GM06990 (cell line): ENCODE measurements around the gene ADNP.

Experiments
- DNase-seq: peaks from one replicate; pipeline ENCODE4 v3.0.0-alpha.2; 2011; ENCODE audit not compliant: insufficient read length; ENCODE audit errors: extremely low read depth
- H3K27me3 ChIP-seq: replicated peaks from 2 replicates; pipeline ENCODE4 v1.6.0; 2011; ENCODE audit warnings: low read length; ENCODE audit not compliant: control insufficient read depth, insufficient read depth
- H3K36me3 ChIP-seq: 2 replicates; pipeline ENCODE4 v1.5.1; 2011; ENCODE audit warnings: low read length; ENCODE audit not compliant: control insufficient read depth, insufficient read depth
- H3K4me3 ChIP-seq: replicated peaks from 2 replicates; pipeline ENCODE4 v1.5.1; 2011; ENCODE audit warnings: low read depth, mild to moderate bottlenecking, control low read depth, low read length
- TF ChIP-seq, protein P1 (sequence below): IDR thresholded peaks from 2 replicates; pipeline ENCODE4 v1.5.1; 2011; ENCODE audit warnings: low read length, control low read depth, mild to moderate bottlenecking, inconsistent platforms; ENCODE audit not compliant: insufficient read depth, poor library complexity, severe bottlenecking

Gene ADNP

DNA sequence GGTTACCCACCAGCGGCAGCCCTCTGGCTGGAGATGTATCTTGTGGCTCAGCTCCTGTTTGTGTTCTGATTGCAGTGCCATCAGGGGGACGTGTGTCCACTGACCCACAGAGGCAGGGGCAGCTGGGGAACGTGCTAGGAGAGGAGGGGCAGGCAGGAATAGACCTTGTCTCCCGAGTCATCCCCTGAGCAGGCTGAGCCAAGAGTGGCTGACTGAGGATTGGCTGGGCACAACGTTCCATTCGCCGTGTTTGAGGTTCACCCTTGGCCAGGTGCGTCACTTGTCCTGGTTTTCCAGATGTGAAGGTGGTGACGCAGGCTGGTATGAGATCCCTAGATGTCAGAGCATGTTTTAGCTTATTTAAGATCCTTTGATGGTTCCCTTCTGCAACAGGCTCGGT lies 57.7 kb downstream of the ADNP start:
- DNase-seq: no peak
- no peaks in the 10 kb centered on the region for H3K27me3 ChIP-seq
- TF ChIP-seq, protein P1, sequence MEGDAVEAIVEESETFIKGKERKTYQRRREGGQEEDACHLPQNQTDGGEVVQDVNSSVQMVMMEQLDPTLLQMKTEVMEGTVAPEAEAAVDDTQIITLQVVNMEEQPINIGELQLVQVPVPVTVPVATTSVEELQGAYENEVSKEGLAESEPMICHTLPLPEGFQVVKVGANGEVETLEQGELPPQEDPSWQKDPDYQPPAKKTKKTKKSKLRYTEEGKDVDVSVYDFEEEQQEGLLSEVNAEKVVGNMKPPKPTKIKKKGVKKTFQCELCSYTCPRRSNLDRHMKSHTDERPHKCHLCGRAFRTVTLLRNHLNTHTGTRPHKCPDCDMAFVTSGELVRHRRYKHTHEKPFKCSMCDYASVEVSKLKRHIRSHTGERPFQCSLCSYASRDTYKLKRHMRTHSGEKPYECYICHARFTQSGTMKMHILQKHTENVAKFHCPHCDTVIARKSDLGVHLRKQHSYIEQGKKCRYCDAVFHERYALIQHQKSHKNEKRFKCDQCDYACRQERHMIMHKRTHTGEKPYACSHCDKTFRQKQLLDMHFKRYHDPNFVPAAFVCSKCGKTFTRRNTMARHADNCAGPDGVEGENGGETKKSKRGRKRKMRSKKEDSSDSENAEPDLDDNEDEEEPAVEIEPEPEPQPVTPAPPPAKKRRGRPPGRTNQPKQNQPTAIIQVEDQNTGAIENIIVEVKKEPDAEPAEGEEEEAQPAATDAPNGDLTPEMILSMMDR: no peak
- H3K36me3 ChIP-seq: peaks cover 21% of the 10 kb centered on the region
- no peak overlapping the region for H3K4me3 ChIP-seq

- TF ChIP-seq, protein P1: no peak
- DNase-seq: no peak
- Histone ChIP-seq H3K36me3 (peaks cover 23% of the 10 kb centered on the region), H3K27me3 (no peaks in the 10 kb centered on the region), H3K4me3 (no peak overlapping the region)
Observed at GRCh38 chr20:50872560-50873425, 58.4 kb downstream of the ADNP start.

GRCh38 chr20:50870561-50871161 lies 60.6 kb downstream of the ADNP start:
- TF ChIP-seq, protein P1: no peak
- H3K36me3 ChIP-seq: peaks cover 20% of the 10 kb centered on the region

DNA sequence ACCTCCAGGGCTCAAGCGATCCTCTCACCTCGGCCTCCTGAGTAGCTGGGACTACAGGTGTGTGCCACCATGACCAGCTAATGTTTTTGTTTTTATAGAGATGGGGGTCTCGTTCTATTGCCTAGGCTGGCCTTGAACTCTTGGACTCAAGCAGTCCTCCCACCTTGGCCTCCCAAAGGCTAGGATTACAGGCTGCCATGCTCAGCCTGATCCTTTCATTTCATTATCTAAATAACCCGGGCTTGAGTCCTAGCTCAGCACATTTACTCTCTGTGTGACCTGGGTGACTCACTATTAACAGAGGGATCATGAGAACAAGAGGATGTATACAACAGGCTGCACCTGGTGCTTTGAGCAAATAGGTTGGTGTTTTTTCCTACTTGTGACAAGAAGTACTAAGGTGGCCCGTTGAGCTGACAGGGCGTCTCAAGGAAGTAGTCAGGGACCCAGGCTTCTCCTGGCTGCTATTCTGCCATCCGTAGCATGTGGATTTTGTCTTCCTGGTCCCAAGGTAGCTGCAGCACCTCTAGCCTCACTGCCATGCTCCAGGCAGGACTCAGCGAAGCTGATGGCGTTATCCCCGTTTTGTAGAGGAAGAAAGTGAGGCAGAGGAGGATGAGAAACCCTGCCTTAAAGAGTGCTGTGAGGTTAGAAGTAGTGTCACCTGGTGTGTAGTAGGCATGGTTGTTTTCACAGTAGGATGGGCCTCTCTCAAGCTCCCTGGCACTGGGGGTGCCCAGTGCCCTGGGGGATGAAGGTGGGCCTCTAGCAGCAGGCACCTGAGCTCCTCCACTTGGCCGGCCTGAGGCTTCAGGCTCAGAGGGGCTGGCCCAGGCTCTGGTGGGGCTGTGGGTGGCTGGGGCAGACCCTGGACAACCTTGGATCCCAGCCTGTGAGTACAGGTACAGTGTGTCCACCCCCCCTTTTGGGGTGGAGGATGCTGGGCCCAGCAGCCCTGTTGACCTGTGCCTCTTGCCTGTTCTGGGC lies 62.4 kb downstream of the ADNP start:
- Histone ChIP-seq H3K27me3 (no peaks in the 10 kb centered on the region), H3K36me3 (peaks cover 20% of the 10 kb centered on the region), H3K4me3 (no peak overlapping the region)
- TF ChIP-seq, protein P1: no peak
- DNase-seq: no peak

More at GRCh38 chr20:50870561-50871161, 60.6 kb downstream of the ADNP start:
- no peak for DNase-seq
- Histone ChIP-seq H3K4me3 (no peak overlapping the region), H3K27me3 (no peaks in the 10 kb centered on the region)

GRCh38 chr20:50867805-50868204 lies 63.4 kb downstream of the ADNP start:
- TF ChIP-seq, protein P1: no peak
- no peak for DNase-seq
- no peaks in the 10 kb centered on the region for H3K27me3 ChIP-seq

More at GRCh38 chr20:50867805-50868204, 63.4 kb downstream of the ADNP start:
- H3K4me3 ChIP-seq: no peak overlapping the region
- H3K36me3 ChIP-seq: peaks cover 17% of the 10 kb centered on the region
